ENCODE results near the gene TUBB.

GRCh38 chr6:30735668-30736314, 15.6 kb downstream of the TUBB start:
- TF ChIP-seq CTCF (IDR thresholded peaks at IDR 0.05) (no peak), POLR2A (IDR thresholded peaks at IDR 0.05) (no peak)

All from body of pancreas (tissue), 4 donors.